HEK293 (cell line): ENCODE measurements around the gene IGSF9.

Experiments
- AEBP2 ChIP-seq: fragments of 450-650 bp; formaldehyde crosslinking; IDR thresholded peaks from 2 replicates; pipeline ENCODE4 v1.5.1; 2016; ENCODE audit warnings: missing biosample characterization, missing genetic modification characterization, borderline replicate concordance
- CTCF ChIP-seq: fragments of 450-650 bp; formaldehyde crosslinking; IDR thresholded peaks from 2 replicates; pipeline ENCODE4 v1.5.1; 2016; ENCODE audit warnings: missing biosample characterization, missing genetic modification characterization
- EGR2 ChIP-seq: fragments of 450-650 bp; formaldehyde crosslinking; IDR thresholded peaks from 2 replicates; pipeline ENCODE4 v1.5.1; 2016; ENCODE audit warnings: low read depth, missing biosample characterization, missing genetic modification characterization
- KLF16 ChIP-seq: fragments of 450-650 bp; formaldehyde crosslinking; IDR thresholded peaks from 2 replicates; pipeline ENCODE4 v1.5.1; 2017; ENCODE audit warnings: missing biosample characterization, missing genetic modification characterization
- OVOL3 ChIP-seq: fragments of 450-650 bp; formaldehyde crosslinking; IDR thresholded peaks from 2 replicates; pipeline ENCODE4 v1.5.1; 2016; ENCODE audit warnings: missing biosample characterization, missing genetic modification characterization
- RBAK ChIP-seq: fragments of 450-650 bp; formaldehyde crosslinking; IDR thresholded peaks from 2 replicates; pipeline ENCODE4 v1.5.1; 2016; ENCODE audit warnings: missing biosample characterization, missing genetic modification characterization
- REPIN1 ChIP-seq: fragments of 450-650 bp; formaldehyde crosslinking; IDR thresholded peaks from 2 replicates; pipeline ENCODE4 v1.5.1; 2017; ENCODE audit warnings: missing biosample characterization, missing genetic modification characterization, low read depth
- SP3 ChIP-seq: fragments of 450-650 bp; formaldehyde crosslinking; IDR thresholded peaks from 2 replicates; pipeline ENCODE4 v1.5.1; 2016; ENCODE audit warnings: missing biosample characterization, missing genetic modification characterization
- SP7 ChIP-seq: fragments of 450-650 bp; formaldehyde crosslinking; IDR thresholded peaks from 2 replicates; pipeline ENCODE4 v1.5.1; 2016; ENCODE audit warnings: missing biosample characterization, missing genetic modification characterization
- TCF7L2 ChIP-seq: IDR thresholded peaks from 2 replicates; pipeline ENCODE4 v1.6.1; 2011; ENCODE audit warnings: low read depth, mild to moderate bottlenecking, inconsistent platforms, low read length, moderate library complexity, borderline replicate concordance
- YY2 ChIP-seq: fragments of 450-650 bp; formaldehyde crosslinking; IDR thresholded peaks from 2 replicates; pipeline ENCODE4 v1.5.1; 2016; ENCODE audit warnings: missing biosample characterization, missing genetic modification characterization
- ZBTB20 ChIP-seq: fragments of 450-650 bp; formaldehyde crosslinking; IDR thresholded peaks from 2 replicates; pipeline ENCODE4 v1.5.1; 2016; ENCODE audit warnings: missing biosample characterization, missing genetic modification characterization
- ZBTB48 ChIP-seq: fragments of 450-650 bp; formaldehyde crosslinking; IDR thresholded peaks from 2 replicates; pipeline ENCODE4 v1.5.1; 2016; ENCODE audit warnings: missing biosample characterization, missing genetic modification characterization
- ZBTB7A ChIP-seq: fragments of 450-650 bp; formaldehyde crosslinking; IDR thresholded peaks from 2 replicates; pipeline ENCODE4 v1.5.1; 2016; ENCODE audit warnings: low read depth, missing biosample characterization, missing genetic modification characterization
- ZFP69B ChIP-seq: fragments of 450-650 bp; formaldehyde crosslinking; IDR thresholded peaks from 2 replicates; pipeline ENCODE4 v1.5.1; 2016; ENCODE audit warnings: missing biosample characterization, missing genetic modification characterization
- ZNF221 ChIP-seq: fragments of 450-650 bp; formaldehyde crosslinking; IDR thresholded peaks from 2 replicates; pipeline ENCODE4 v1.5.1; 2017; ENCODE audit warnings: missing biosample characterization, missing genetic modification characterization, borderline replicate concordance
- ZNF404 ChIP-seq: fragments of 450-650 bp; formaldehyde crosslinking; IDR thresholded peaks from 2 replicates; pipeline ENCODE4 v1.5.1; 2017; ENCODE audit warnings: missing biosample characterization, missing genetic modification characterization
- ZNF449 ChIP-seq: fragments of 450-650 bp; formaldehyde crosslinking; IDR thresholded peaks from 2 replicates; pipeline ENCODE4 v1.5.1; 2017; ENCODE audit warnings: missing biosample characterization, mild to moderate bottlenecking, missing genetic modification characterization, moderate library complexity
- ZNF544 ChIP-seq: fragments of 450-650 bp; formaldehyde crosslinking; IDR thresholded peaks from 2 replicates; pipeline ENCODE4 v1.5.0; 2017; ENCODE audit warnings: missing biosample characterization, missing genetic modification characterization
- ZNF549 ChIP-seq: fragments of 450-650 bp; IDR thresholded peaks from 2 replicates; pipeline ENCODE4 v1.5.1; 2018; ENCODE audit warnings: missing biosample characterization, missing genetic modification characterization, mild to moderate bottlenecking, inconsistent platforms, moderate library complexity
- ZNF654 ChIP-seq: fragments of 450-650 bp; formaldehyde crosslinking; IDR thresholded peaks from 2 replicates; pipeline ENCODE4 v1.5.1; 2016; ENCODE audit warnings: low read depth, missing biosample characterization, missing genetic modification characterization
- ZNF664 ChIP-seq: fragments of 450-650 bp; formaldehyde crosslinking; IDR thresholded peaks from 2 replicates; pipeline ENCODE4 v1.5.1; 2016; ENCODE audit warnings: missing biosample characterization, missing genetic modification characterization
- ZSCAN23 ChIP-seq: fragments of 450-650 bp; formaldehyde crosslinking; IDR thresholded peaks from 2 replicates; pipeline ENCODE4 v1.5.1; 2016; ENCODE audit warnings: missing biosample characterization, missing genetic modification characterization
- ZXDB ChIP-seq: fragments of 450-650 bp; formaldehyde crosslinking; IDR thresholded peaks from 2 replicates; pipeline ENCODE4 v1.5.1; 2016; ENCODE audit warnings: missing biosample characterization, missing genetic modification characterization
- TF ChIP-seq, protein P1 (sequence below): fragments of 450-650 bp; formaldehyde crosslinking; IDR thresholded peaks from 2 replicates; pipeline ENCODE4 v1.5.1; 2016; ENCODE audit warnings: missing biosample characterization, missing genetic modification characterization
- TF ChIP-seq, protein P2 (sequence below): fragments of 450-650 bp; formaldehyde crosslinking; IDR thresholded peaks from 2 replicates; pipeline ENCODE4 v1.5.0; 2017; ENCODE audit warnings: missing biosample characterization, missing genetic modification characterization, borderline replicate concordance

The IGSF9 gene

DNA sequence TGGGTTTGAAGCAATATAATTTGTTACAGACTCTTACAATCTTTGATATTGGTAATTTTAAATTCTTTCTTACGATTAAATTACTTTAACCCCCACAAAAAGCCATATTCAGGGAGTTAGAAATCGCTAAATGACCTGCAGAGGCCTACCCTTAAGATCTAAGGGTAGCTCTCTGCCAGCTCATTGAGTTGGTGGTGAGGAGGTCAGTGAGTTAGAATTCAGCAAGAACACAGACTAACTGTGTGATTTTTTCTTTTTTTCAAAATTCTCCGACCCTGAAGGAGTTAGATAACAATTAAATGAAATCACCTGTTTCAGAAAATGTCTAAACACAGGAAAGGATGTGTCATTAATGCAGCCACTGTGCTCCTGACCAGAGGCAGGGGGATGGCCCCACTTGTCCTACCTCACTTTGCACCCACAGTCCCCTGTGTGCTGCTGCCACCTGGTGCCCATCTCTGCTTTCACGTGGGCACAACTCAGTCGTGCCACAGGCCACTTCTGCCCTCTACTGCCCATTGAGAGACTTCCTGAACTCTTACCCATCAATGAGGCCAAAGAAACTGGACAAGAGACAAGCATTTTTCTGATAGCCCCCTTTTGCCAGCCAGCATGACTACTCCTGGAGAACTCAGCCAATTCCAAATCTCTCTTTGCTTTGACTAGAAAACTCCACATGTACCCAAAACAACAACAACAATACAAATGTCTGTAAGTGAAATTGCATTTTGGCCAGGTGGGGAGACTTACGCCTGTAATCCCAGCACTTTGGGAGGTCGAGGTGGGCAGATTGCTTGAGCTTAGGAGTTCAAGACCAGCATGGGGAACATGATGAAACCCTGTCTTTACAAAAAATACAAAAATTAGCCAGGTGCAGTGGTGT is 53.9 kb downstream of the IGSF9 start (continued):
- TF ChIP-seq ZNF404 (tag by site-specific recombination) (no peak), ZSCAN23 (tag by site-specific recombination) (no peak), OVOL3 (tag by site-specific recombination) (no peak), ZNF449 (no peak), ZXDB (tag by site-specific recombination) (no peak), ZBTB20 (tag by site-specific recombination) (no peak), TCF7L2 (no peak), ZNF654 (tag by site-specific recombination) (peak; percentile 96), ZBTB48 (no peak), SP7 (0 out of 2 replicates have a peak, but pooled peaks have one; percentile 13), ZBTB7A (tag by site-specific recombination) (no peak), ZNF664 (tag by site-specific recombination) (no peak), ZNF544 (tag by site-specific recombination) (no peak), SP3 (tag by site-specific recombination) (no peak), ZNF549 (tag by site-specific recombination) (no peak), ZFP69B (tag by site-specific recombination) (peak; percentile 32; the same call in 1 of the 2 replicates), AEBP2 (tag by site-specific recombination) (no peak), YY2 (tag by site-specific recombination) (no peak), KLF16 (tag by site-specific recombination) (0 out of 2 replicates have a peak, but pooled peaks have one; percentile 26), ZNF221 (no peak), EGR2 (tag by site-specific recombination) (peak; percentile 84), REPIN1 (tag by site-specific recombination) (no peak), CTCF (peak; percentile 99), RBAK (tag by site-specific recombination) (no peak)
- TF ChIP-seq, protein P1, sequence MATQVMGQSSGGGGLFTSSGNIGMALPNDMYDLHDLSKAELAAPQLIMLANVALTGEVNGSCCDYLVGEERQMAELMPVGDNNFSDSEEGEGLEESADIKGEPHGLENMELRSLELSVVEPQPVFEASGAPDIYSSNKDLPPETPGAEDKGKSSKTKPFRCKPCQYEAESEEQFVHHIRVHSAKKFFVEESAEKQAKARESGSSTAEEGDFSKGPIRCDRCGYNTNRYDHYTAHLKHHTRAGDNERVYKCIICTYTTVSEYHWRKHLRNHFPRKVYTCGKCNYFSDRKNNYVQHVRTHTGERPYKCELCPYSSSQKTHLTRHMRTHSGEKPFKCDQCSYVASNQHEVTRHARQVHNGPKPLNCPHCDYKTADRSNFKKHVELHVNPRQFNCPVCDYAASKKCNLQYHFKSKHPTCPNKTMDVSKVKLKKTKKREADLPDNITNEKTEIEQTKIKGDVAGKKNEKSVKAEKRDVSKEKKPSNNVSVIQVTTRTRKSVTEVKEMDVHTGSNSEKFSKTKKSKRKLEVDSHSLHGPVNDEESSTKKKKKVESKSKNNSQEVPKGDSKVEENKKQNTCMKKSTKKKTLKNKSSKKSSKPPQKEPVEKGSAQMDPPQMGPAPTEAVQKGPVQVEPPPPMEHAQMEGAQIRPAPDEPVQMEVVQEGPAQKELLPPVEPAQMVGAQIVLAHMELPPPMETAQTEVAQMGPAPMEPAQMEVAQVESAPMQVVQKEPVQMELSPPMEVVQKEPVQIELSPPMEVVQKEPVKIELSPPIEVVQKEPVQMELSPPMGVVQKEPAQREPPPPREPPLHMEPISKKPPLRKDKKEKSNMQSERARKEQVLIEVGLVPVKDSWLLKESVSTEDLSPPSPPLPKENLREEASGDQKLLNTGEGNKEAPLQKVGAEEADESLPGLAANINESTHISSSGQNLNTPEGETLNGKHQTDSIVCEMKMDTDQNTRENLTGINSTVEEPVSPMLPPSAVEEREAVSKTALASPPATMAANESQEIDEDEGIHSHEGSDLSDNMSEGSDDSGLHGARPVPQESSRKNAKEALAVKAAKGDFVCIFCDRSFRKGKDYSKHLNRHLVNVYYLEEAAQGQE, result no peak
- TF ChIP-seq, protein P2, sequence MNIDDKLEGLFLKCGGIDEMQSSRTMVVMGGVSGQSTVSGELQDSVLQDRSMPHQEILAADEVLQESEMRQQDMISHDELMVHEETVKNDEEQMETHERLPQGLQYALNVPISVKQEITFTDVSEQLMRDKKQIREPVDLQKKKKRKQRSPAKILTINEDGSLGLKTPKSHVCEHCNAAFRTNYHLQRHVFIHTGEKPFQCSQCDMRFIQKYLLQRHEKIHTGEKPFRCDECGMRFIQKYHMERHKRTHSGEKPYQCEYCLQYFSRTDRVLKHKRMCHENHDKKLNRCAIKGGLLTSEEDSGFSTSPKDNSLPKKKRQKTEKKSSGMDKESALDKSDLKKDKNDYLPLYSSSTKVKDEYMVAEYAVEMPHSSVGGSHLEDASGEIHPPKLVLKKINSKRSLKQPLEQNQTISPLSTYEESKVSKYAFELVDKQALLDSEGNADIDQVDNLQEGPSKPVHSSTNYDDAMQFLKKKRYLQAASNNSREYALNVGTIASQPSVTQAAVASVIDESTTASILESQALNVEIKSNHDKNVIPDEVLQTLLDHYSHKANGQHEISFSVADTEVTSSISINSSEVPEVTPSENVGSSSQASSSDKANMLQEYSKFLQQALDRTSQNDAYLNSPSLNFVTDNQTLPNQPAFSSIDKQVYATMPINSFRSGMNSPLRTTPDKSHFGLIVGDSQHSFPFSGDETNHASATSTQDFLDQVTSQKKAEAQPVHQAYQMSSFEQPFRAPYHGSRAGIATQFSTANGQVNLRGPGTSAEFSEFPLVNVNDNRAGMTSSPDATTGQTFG (tag by site-specific recombination), result no peak
